Mesodermal cell (in vitro differentiated cells): ENCODE results near the gene RAP1GAP2.

Source experiments
- H3K27ac ChIP-seq: 2 replicates; pipeline ENCODE4 v1.7.0; 2013; ENCODE audit warnings: mild to moderate bottlenecking, low read depth, low read length, moderate library complexity; ENCODE audit not compliant: severe bottlenecking
- H3K36me3 ChIP-seq: 2 replicates; pipeline ENCODE4 v1.7.1; 2013; ENCODE audit warnings: mild to moderate bottlenecking, low read length, moderate library complexity; ENCODE audit not compliant: control insufficient read depth, insufficient read depth
- H3K4me1 ChIP-seq: one replicate; pipeline ENCODE4 v1.7.1; 2013; ENCODE audit warnings: mild to moderate bottlenecking, low read length; ENCODE audit not compliant: insufficient read depth, control insufficient read depth, poor library complexity, severe bottlenecking
- H3K4me3 ChIP-seq: 2 replicates; pipeline ENCODE4 v1.7.0; 2013; ENCODE audit warnings: low read length, control low read depth, mild to moderate bottlenecking; ENCODE audit not compliant: insufficient read depth, poor library complexity, severe bottlenecking; ENCODE audit errors: extremely low read depth
- H3K9me3 ChIP-seq: 2 replicates; pipeline ENCODE4 v1.7.1; 2013; ENCODE audit warnings: mild to moderate bottlenecking, low read length, moderate library complexity; ENCODE audit not compliant: control insufficient read depth
- WGBS, 2 experiments: methylation state at CpG; one replicate each; pipeline ENCODE4 v1.1.5; 2013; ENCODE audit warnings: missing lambda C conversion rate in 2 of 2; ENCODE audit not compliant: insufficient coverage in 2 of 2; 5-methylcytosine and 5-hydroxymethylcytosine counted together

RAP1GAP2 gene

DNA sequence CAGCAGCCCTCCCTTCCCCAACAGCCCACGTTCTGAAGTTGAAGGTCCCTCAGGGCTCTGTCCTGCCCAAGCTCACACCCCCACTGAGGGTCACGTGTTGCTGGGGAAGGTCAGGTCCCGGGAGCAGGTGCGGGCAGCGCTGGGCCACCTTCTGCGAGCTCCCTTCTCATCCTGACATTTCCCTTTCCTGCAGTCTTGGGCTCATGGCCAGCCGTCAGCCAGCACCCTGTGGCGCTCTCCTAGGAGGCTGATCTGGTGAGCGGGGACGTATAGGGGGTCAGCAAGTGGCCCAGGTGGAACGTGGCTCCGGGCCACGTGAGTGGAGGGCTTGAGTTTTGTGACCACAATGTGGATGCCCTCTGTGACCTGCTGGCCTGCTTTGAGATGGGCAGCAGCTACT lies 73.4 kb downstream of the RAP1GAP2 start:
- WGBS, 2 experiments = 89 to 97% methylated on average over 11 of the region's 13 CpGs
- Histone ChIP-seq H3K36me3 (no peaks in the 10 kb centered on the region), H3K9me3 (no peaks in the 10 kb centered on the region), H3K4me3 (no peak overlapping the region), H3K4me1 (peaks cover 24% of the 10 kb centered on the region), H3K27ac (no peak overlapping the region)

- Histone ChIP-seq H3K36me3 (no peaks in the 10 kb centered on the region), H3K9me3 (no peaks in the 10 kb centered on the region), H3K4me3 (no peak overlapping the region), H3K4me1 (peaks cover 26% of the 10 kb centered on the region), H3K27ac (no peak overlapping the region)
- 79 to 81% methylated on average over 7 of the region's 7 CpGs for WGBS, 2 experiments
Measured at GRCh38 chr17:2871205-2871604, 75.0 kb downstream of the RAP1GAP2 start.

DNA sequence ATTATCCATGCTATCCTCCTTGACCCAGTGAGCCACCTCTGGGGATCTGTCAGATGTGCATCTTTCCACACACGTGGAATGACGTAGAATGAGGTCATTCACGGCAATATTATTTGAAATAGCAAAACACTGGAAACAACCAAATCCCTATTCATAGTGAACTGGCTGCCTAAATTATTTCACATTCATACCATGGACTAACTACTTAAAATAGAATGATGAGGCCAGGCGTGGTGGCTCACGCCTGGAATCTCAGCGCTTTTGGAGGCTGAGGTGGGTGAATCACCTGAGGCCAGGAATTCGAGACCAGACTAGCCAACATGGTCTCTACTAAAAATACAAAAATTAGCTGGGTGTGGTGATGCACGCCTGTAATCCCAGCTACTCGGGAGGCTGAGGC lies 75.5 kb downstream of the RAP1GAP2 start:
- 87 to 94% methylated on average over 4 to 8 of the region's 9 CpGs for WGBS, 2 experiments
- no peak overlapping the region for H3K27ac ChIP-seq

DNA sequence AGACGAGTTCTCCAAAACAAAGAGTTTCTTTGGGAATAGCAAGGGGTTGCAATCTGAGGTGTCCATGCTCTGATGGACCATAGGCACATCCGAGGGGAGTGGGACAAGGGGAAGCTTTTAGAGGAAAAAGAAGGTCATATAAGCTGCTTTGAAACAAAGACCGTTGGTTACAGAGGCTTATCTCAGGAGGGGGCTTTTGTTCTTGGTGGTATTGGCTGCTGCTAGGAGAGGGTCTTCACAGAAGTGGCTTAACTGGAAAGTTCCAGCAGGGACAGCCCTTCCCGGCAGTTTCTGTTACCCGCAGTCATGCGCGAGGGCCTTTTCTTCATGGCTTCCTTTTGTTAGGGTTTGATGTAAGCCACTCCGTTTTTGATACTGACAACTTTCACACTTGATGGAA lies 76.0 kb downstream of the RAP1GAP2 start:
- no peaks in the 10 kb centered on the region for H3K36me3 ChIP-seq
- H3K4me3 ChIP-seq = no peak overlapping the region
- H3K27ac ChIP-seq = no peak overlapping the region
- H3K4me1 ChIP-seq = peaks cover 26% of the 10 kb centered on the region
- 25 to 36% methylated on average over 3 to 7 of the region's 8 CpGs for WGBS, 2 experiments
- no peaks in the 10 kb centered on the region for H3K9me3 ChIP-seq

More for the DNA sequence above, 75.5 kb downstream of the RAP1GAP2 start:
- Histone ChIP-seq H3K36me3 (no peaks in the 10 kb centered on the region), H3K9me3 (no peaks in the 10 kb centered on the region), H3K4me1 (peaks cover 26% of the 10 kb centered on the region), H3K4me3 (no peak overlapping the region)

DNA sequence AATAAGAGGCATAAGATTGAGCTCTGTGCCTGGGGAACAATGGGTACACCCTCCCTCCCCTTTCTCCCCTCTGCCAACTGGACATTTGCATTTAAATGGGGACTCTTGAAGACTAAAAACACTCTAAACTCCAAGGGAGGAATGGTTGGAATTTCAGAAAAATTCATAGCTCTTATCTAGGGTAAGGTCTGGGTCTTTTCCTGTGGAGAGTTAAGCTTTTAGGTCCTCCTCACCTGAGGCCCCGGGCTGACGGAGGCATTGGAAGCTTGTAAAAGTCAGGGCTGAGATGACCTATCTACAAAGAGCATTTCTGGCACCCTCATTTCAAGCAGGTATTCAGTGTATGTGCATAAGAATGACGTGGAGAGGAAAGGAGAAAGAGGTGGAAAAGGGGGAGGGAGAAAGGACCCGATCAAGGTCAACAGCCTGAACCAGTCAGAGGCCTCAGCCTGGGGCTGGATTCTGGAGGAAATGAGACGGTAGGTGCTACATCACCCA lies 78.0 kb downstream of the RAP1GAP2 start:
- Histone ChIP-seq H3K4me3 (no peak overlapping the region), H3K9me3 (no peaks in the 10 kb centered on the region), H3K27ac (no peak overlapping the region), H3K4me1 (peaks cover 16% of the 10 kb centered on the region), H3K36me3 (no peaks in the 10 kb centered on the region)
- 15 to 18% methylated on average over 5 of the region's 5 CpGs for WGBS, 2 experiments

GRCh38 chr17:2875608-2876007 lies 79.4 kb downstream of the RAP1GAP2 start:
- no peak overlapping the region for H3K27ac ChIP-seq
- no peaks in the 10 kb centered on the region for H3K36me3 ChIP-seq
- no peaks in the 10 kb centered on the region for H3K9me3 ChIP-seq
- peaks cover 16% of the 10 kb centered on the region for H3K4me1 ChIP-seq
- 90 to 92% methylated on average over 6 to 12 of the region's 13 CpGs for WGBS, 2 experiments
- H3K4me3 ChIP-seq = no peak overlapping the region

DNA sequence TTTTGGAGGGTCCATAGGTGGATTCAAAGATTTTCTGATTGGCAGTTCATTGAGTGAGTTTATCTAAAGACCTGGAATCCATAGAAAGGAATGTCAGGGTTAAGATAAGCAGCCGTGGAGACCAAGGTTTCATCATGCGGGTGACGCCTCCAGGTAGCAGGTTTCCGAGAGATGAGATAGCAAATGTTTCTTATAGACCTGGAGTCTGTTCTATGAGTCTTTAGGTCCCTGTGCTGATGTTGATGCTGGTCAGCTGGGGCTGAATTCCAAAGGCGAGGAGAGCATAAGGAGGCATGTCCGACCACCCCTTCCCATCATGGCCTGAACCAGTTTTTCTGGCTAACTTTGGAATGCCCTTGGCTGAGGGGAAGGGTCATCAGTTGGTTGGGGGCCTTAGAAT lies 80.2 kb downstream of the RAP1GAP2 start:
- Histone ChIP-seq H3K36me3 (no peaks in the 10 kb centered on the region), H3K27ac (no peak overlapping the region), H3K9me3 (no peaks in the 10 kb centered on the region), H3K4me1 (peaks cover 16% of the 10 kb centered on the region), H3K4me3 (no peak overlapping the region)
- WGBS, 2 experiments = 92 to 100% methylated on average over 2 to 5 of the region's 6 CpGs

DNA sequence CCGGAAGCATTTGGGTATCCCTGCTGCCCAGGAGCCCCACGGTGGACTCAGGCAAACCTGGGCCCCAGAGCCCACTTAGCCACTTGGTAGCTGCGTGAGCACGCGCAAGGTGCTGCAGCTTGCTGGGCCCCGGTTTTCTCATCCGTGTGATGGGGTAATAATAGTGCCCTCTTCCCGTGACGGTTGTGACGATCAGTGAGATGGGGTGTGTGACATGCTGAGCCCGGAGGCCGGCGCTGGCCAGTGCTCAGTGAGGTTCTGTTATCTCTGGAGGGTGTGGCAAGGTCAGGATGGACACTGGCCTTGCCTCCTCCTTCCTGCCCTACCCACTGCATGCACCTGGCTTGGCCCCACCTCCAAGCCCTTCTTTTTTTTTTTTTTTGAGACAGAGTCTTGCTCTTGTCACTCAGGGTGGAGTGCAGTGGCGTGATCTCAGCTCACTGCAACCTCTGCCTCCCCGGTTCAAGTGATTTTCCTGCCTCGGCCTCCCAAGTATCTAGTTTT lies 82.6 kb downstream of the RAP1GAP2 start:
- no peaks in the 10 kb centered on the region for H3K36me3 ChIP-seq
- no peaks in the 10 kb centered on the region for H3K9me3 ChIP-seq
- WGBS, 2 experiments = 86 to 94% methylated on average over 13 to 14 of the region's 16 CpGs
- H3K4me1 ChIP-seq = peaks cover 21% of the 10 kb centered on the region
- H3K4me3 ChIP-seq = no peak overlapping the region
- no peak overlapping the region for H3K27ac ChIP-seq

DNA sequence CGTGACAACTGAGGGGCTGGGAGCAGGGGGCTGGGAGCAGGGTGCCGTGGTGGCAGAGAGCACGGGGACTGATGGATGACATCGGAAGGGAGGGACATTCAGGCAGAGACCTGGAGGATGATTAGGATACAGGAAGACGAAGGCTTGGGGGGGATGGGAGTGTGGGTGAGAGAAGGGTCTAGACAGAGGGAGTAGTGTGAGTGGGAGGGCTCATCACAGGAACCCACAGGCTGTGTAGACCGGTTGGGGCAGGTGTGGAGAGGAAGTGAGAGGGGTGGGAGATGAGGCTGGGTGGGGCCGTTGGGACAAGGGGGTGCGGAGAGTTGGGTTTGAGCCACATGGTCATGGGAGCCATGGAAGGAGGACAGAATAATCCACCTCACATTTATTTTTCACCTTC lies 83.8 kb downstream of the RAP1GAP2 start:
- peaks cover 16% of the 10 kb centered on the region for H3K4me1 ChIP-seq
- H3K36me3 ChIP-seq = no peaks in the 10 kb centered on the region
- H3K27ac ChIP-seq = no peak overlapping the region
- 84 to 95% methylated on average over 4 to 5 of the region's 8 CpGs for WGBS, 2 experiments
- no peaks in the 10 kb centered on the region for H3K9me3 ChIP-seq
- H3K4me3 ChIP-seq = no peak overlapping the region

DNA sequence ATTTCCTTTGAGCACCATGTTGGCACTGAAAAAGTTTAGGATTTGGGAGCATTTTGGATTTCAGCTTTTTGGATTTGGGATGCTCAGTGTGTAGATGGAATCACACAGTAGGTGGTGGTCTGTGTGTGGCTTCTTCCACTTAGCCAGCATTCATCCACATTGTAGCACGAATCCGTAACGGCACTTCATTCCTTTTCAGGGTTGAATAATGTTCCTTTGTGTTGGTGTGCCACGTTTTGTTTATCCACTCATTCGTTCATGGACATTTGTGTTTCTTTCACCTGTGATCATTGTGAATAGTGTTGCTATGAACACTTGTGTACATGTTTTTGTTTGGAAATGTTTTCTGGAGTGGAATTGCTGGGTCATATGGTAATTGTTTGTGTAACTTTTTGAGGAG lies 85.1 kb downstream of the RAP1GAP2 start:
- Histone ChIP-seq H3K27ac (no peak overlapping the region), H3K36me3 (no peaks in the 10 kb centered on the region), H3K4me3 (no peak overlapping the region), H3K9me3 (no peaks in the 10 kb centered on the region), H3K4me1 (peaks cover 14% of the 10 kb centered on the region)
- WGBS, 2 experiments = 100% methylated on average over 1 to 2 of the region's 5 CpGs

DNA sequence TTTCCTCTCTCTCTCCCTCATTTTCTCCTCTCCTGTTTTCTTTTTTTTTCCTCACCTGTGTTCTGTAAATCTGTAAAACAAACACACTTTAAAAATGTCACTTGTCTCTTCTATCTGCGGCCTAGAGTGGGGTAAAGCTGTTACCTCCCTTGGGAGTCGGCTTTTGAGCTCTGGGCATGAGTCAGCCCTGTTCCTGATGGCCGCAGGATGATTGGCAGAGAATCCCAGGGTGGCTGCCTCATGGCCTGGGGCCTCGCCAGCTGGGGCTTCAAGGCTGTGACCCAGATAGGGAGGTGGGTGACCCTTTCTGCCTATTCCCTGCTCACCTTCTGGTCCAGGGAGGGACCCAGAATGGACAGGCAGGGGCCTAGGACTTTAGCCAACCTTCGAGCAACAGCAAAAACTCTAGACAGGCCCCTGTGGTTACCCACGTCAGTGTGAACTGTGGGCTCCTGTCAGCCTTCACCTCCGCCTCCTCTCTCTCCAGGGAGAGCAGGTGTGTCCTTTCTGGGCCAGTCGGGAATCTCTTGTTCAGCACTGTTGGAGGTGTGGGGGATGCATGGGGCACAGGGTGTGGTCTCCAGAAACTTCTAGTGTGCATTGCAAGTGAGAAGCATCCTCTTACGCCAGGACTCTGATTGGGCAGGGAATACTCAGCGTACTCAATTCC lies 87.4 kb downstream of the RAP1GAP2 start:
- Histone ChIP-seq H3K27ac (no peak overlapping the region), H3K36me3 (no peaks in the 10 kb centered on the region), H3K9me3 (no peaks in the 10 kb centered on the region), H3K4me1 (peaks cover 14% of the 10 kb centered on the region), H3K4me3 (no peak overlapping the region)
- WGBS, 2 experiments = 66 to 76% methylated on average over 6 to 9 of the region's 10 CpGs
